ENCODE data around the gene GATA1.

Gene GATA1

DNA sequence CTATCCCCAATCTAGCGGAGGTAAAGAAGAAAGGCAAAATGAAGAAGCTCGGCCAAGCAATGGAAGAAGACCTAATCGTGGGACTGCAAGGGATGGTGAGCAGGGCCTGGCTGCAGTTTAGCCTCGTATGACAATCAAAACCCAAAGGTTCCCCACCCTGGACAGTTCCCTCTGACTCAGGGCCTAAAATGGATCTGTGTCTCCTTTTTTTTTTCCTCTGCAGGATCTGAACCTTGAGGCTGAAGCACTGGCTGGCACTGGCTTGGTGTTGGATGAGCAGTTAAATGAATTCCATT is 16.5 kb downstream of the GATA1 start:
- peak overlapping the region; percentile 61 for H3K4me3 ChIP-seq (ENCODE audit: low read depth, low read length)
- peak overlapping the region; percentile 90 for H3K27ac ChIP-seq
- no peaks in the 10 kb centered on the region for H3K9me3 ChIP-seq (ENCODE audit: severe bottlenecking)
- TF ChIP-seq, protein P1, sequence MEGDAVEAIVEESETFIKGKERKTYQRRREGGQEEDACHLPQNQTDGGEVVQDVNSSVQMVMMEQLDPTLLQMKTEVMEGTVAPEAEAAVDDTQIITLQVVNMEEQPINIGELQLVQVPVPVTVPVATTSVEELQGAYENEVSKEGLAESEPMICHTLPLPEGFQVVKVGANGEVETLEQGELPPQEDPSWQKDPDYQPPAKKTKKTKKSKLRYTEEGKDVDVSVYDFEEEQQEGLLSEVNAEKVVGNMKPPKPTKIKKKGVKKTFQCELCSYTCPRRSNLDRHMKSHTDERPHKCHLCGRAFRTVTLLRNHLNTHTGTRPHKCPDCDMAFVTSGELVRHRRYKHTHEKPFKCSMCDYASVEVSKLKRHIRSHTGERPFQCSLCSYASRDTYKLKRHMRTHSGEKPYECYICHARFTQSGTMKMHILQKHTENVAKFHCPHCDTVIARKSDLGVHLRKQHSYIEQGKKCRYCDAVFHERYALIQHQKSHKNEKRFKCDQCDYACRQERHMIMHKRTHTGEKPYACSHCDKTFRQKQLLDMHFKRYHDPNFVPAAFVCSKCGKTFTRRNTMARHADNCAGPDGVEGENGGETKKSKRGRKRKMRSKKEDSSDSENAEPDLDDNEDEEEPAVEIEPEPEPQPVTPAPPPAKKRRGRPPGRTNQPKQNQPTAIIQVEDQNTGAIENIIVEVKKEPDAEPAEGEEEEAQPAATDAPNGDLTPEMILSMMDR (IDR thresholded peaks at IDR 0.05; ENCODE audit: low read depth, low read length), result no peak
- H3K36me3 ChIP-seq, result peaks cover 3% of the 10 kb centered on the region
- no peak for DNase-seq
- no peaks in the 10 kb centered on the region for H3K27me3 ChIP-seq (ENCODE audit: insufficient read depth, low read depth, severe bottlenecking)

GRCh38 chrX:48806081-48806480 is 19.7 kb downstream of the GATA1 start:
- DNase-seq, result no peak
- no peaks in the 10 kb centered on the region for H3K27me3 ChIP-seq (ENCODE audit: insufficient read depth, low read depth, severe bottlenecking)
- TF ChIP-seq, protein P1 (IDR thresholded peaks at IDR 0.05; ENCODE audit: low read depth, low read length), result no peak

GRCh38 chrX:48813644-48814043 is 27.3 kb downstream of the GATA1 start:
- H3K9me3 ChIP-seq (ENCODE audit: severe bottlenecking), result no peaks in the 10 kb centered on the region
- no peak for DNase-seq
- no peak overlapping the region for H3K27ac ChIP-seq
- TF ChIP-seq, protein P1 (IDR thresholded peaks at IDR 0.05; ENCODE audit: low read depth, low read length), result no peak
- H3K4me3 ChIP-seq (ENCODE audit: low read depth, low read length), result no peak overlapping the region
- peaks cover 5% of the 10 kb centered on the region for H3K27me3 ChIP-seq (ENCODE audit: insufficient read depth, low read depth, severe bottlenecking)
- no peaks in the 10 kb centered on the region for H3K36me3 ChIP-seq

More at GRCh38 chrX:48806081-48806480, 19.7 kb downstream of the GATA1 start:
- no peaks in the 10 kb centered on the region for H3K9me3 ChIP-seq (ENCODE audit: severe bottlenecking)
- no peak overlapping the region for H3K27ac ChIP-seq
- H3K4me3 ChIP-seq (ENCODE audit: low read depth, low read length), result no peak overlapping the region
- H3K36me3 ChIP-seq, result peaks cover 3% of the 10 kb centered on the region

- no peak for DNase-seq
- TF ChIP-seq, protein P1 (IDR thresholded peaks at IDR 0.05; ENCODE audit: low read depth, low read length), result no peak
- Histone ChIP-seq H3K27me3 (ENCODE audit: insufficient read depth, low read depth, severe bottlenecking) (peaks cover 5% of the 10 kb centered on the region), H3K4me3 (ENCODE audit: low read depth, low read length) (no peak overlapping the region), H3K27ac (no peak overlapping the region), H3K36me3 (no peaks in the 10 kb centered on the region), H3K9me3 (ENCODE audit: severe bottlenecking) (no peaks in the 10 kb centered on the region)
These were observed 28.3 kb downstream of the GATA1 start for GRCh38 chrX:48814722-48815121.

DNA sequence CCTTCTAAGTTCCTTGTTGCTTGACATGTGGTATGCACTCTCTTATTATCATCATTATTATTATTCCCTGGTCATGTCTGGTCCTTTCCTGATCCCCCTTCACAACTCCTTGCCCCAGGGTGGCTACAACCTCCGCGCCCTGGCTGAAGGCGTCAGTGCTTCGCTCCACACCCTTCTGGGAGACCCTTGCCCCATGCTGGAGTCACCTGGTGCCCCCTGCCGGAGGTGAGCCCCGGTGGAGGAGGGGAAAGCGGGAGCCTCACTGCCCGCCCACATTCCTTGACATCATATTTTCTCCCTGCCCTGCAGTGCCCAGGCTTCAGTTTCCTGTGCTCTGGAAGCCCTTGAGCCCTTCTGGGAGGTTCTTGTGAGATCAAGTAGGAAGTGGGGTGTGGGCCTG is 28.9 kb downstream of the GATA1 start:
- no peaks in the 10 kb centered on the region for H3K9me3 ChIP-seq (ENCODE audit: severe bottlenecking)
- TF ChIP-seq, protein P1 (IDR thresholded peaks at IDR 0.05; ENCODE audit: low read depth, low read length), result no peak
- no peak overlapping the region for H3K4me3 ChIP-seq (ENCODE audit: low read depth, low read length)
- H3K27ac ChIP-seq, result no peak overlapping the region
- H3K27me3 ChIP-seq (ENCODE audit: insufficient read depth, low read depth, severe bottlenecking), result peaks cover 6% of the 10 kb centered on the region
- DNase-seq, result no peak
- no peaks in the 10 kb centered on the region for H3K36me3 ChIP-seq

GRCh38 chrX:48816014-48816810 is 29.8 kb downstream of the GATA1 start:
- DNase-seq, result peak; percentile 64
- no peak overlapping the region for H3K4me3 ChIP-seq (ENCODE audit: low read depth, low read length)
- no peaks in the 10 kb centered on the region for H3K36me3 ChIP-seq
- no peak overlapping the region for H3K27ac ChIP-seq
- TF ChIP-seq, protein P1 (IDR thresholded peaks at IDR 0.05; ENCODE audit: low read depth, low read length), result peak; percentile 27; the same call in 1 of the 2 replicates
- no peaks in the 10 kb centered on the region for H3K9me3 ChIP-seq (ENCODE audit: severe bottlenecking)
- H3K27me3 ChIP-seq (ENCODE audit: insufficient read depth, low read depth, severe bottlenecking), result peaks cover 11% of the 10 kb centered on the region

All from WERI-Rb-1 (cell line).